SKM-1 treated with dmso at 0.1 percent for 144 hours (cell line): ENCODE measurements around the gene RSPO1.
A peak's percentile ranks its signal among the peaks of the same experiment; 100 is the strongest.
"Not testable (repeated sequence)": the region's sequence is repeated elsewhere in the genome, so short reads cannot be mapped to it uniquely, and the experiment has no call there.

Experiments
- DNase-seq: peaks from one replicate; lab custom pipeline; 2025; ENCODE audit not compliant: unreplicated experiment; lab: John Stamatoyannopoulos, UW

RSPO1 gene, protein sequence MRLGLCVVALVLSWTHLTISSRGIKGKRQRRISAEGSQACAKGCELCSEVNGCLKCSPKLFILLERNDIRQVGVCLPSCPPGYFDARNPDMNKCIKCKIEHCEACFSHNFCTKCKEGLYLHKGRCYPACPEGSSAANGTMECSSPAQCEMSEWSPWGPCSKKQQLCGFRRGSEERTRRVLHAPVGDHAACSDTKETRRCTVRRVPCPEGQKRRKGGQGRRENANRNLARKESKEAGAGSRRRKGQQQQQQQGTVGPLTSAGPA

GRCh38 chr1:37634244-37634991 lies at the start of gene RSPO1:
TSS of gene RSPO1 (minus strand) at chr1:37634892. CDS start at chr1:37629661, 5,231 bp downstream.
- DNase-seq, result no peak

- not testable (repeated sequence) for DNase-seq
Observed at GRCh38 chr1:37684182-37684581, 49.5 kb upstream of the RSPO1 start.

DNA sequence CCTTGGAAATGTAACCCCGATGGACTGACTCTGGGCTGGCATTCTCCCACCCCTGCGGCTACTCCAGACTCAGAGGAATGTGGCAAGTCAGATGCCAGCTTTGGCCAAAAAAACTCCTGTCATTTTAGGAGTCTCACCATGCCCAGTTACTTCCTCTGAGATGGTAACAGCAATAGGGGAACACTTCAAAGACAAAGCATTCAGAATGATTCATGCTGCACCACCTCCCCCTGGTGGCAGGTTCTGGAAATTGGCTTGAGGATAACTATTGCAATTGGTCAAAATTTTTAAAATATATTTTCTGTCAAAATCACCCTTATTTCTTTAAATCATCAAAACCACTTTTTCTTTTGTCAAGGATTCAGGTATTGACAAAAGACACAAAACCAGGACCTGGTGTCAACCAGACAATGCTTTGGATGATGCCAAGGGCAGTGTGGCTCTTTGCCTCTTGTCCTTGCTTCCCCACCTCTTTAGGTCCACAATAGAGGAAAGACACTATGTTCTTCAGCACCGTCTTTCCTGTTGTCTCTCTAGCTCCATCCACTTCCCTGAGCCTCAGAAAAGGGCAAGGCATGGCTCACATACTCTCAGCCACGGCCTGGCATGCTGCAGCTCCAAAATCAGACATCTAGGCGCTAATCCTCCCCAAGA lies 47.8 kb upstream of the RSPO1 start:
- peak; percentile 75 for DNase-seq

GRCh38 chr1:37680933-37681332 lies 46.2 kb upstream of the RSPO1 start:
- no peak for DNase-seq

- no peak for DNase-seq
Observed at GRCh38 chr1:37677808-37678207, 43.1 kb upstream of the RSPO1 start.

GRCh38 chr1:37677143-37677439 lies 42.4 kb upstream of the RSPO1 start:
- no peak for DNase-seq

GRCh38 chr1:37676281-37677142 lies 41.8 kb upstream of the RSPO1 start:
- DNase-seq, result no peak

- DNase-seq, result no peak
Observed at GRCh38 chr1:37673920-37674319, 39.2 kb upstream of the RSPO1 start.

DNA sequence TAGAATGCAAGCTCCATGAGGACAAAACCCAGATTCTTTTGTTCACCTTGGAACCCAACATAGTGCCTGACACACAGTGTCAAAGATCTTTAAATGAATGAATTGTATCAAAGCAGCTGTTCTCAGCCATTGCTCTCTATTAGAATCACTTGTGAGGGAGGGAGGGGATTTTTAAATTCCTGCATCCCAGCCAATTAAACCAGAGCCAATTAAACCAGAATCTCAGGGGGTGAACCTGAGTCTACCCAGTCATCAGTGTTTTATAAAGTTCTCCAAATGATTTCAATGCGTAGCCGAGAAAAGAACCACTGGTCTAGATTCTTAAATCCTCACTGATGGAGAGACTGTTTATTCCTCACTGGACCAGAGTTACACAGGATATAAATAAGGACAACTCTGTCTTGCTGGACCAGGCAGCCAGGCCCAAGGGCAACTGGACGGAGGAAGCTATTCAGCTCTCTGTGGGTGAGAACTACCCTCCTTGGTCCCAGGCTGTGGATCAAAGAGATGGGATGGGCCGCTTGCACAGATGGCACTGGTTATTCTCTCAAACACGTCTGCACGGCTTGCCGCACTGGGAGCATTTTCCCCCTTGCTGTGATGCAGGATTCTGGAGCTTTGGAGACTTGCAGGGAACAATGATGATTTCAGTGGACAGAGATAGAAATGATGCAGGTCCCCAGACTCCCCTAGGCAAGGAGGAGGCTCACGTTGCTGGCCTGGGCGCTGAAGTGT lies 37.6 kb upstream of the RSPO1 start:
- no peak for DNase-seq

GRCh38 chr1:37671261-37671660 lies 36.6 kb upstream of the RSPO1 start:
- DNase-seq, result no peak

GRCh38 chr1:37670133-37670532 lies 35.4 kb upstream of the RSPO1 start:
- DNase-seq, result no peak

DNA sequence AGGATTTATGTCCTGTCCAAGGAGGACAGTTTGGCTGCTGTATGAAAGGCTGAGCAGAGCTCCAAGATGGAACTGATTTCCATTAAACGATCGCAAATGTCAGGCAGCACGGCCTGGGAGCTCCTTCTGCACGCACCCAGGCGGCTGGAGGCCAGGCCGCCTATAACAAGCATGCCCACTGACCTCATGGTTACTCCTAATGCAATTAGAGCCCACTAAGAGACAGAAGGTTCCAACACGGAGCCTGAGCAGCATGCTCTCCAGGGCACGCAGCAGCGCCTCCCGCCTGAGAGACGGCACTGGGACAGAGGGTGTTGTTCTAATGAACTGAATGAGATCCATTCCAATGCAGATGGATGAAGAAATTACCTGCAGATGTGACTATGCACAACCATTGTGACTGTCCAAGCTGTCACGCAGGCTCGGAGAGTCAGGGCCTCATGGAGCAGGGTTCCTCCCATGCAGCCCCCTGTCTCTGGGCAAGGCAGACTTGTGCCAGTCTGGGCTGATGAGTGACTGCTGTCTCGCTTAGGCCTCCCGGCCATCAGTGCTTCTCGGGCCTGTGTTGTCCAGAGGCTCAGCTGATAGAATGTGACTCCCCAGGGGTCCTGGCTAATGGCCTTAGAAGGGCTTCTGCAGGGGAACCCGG lies 32.5 kb upstream of the RSPO1 start:
- no peak for DNase-seq

DNA sequence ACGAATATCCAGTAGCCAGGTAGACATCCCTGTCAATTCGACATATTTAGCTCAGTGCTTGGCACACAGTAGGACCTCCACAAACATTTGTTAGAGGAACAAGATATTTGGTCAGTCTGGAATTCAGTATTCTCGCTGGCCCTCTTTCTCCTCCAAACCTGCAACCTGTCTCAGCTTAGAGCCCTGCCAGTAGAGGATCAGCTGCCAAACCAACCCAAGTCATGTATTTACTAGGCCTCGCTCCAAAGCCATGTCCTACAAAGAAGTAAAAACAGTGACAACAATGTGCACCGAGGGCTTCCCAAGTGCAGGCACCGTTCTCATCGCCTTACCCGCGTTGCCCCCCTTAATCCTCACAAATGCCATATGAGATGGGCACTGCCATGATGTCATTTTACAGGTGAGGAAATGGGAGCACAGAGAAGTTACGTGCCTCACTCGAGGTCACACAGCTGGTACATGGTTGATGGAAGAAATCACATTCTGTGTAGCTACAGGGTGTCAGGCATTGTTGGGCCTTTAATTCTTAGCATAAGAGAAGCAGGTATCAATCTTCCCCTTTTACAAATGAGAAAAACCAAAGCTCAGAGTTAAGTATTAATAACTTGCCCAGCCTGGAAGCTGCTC lies 31.7 kb upstream of the RSPO1 start:
- no peak for DNase-seq

DNA sequence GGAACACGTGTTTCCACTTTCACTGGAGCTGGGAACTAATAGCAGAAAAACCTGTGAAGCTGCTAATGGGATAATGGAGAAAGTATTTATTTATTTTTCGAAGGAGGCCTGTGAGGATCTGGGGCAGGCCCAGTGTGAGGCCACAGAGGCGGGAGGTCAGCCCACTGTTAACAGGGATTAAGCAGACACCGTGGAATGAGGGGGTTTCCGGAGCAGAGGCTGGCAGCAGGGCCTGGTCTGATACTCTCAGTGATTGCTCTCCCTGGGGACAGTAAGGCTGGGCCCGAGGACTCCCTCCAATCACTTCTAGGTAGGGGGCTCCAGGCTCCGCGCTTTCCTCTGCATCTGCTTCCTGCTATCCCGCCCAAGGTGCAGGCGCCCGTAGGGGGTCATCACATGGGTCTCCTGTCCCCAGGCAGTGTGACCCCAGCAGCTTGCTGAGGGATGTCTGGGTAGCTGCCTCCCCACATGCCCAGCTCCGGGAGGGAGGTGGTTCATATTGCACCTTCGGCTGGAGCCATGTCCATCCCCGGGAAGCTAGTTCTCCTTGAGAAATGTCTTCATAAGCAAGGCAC lies 28.8 kb upstream of the RSPO1 start:
- no peak for DNase-seq

GRCh38 chr1:37662031-37662755 lies 27.5 kb upstream of the RSPO1 start:
- no peak for DNase-seq

- DNase-seq, result no peak
Observed at GRCh38 chr1:37661401-37661800, 26.7 kb upstream of the RSPO1 start.

GRCh38 chr1:37660664-37661063 lies 26.0 kb upstream of the RSPO1 start:
- DNase-seq, result no peak

GRCh38 chr1:37658486-37658885 lies 23.8 kb upstream of the RSPO1 start:
- DNase-seq, result no peak
